NCI-H2196 (cell line): Measurements from ENCODE around the gene ELAC1.
A peak's percentile ranks its signal among the peaks of the same experiment; 100 is the strongest.
"Not testable (repeated sequence)": the region's sequence is repeated elsewhere in the genome, so short reads cannot be mapped to it uniquely, and the experiment has no call there.

ENCODE experiments used
- DNase-seq: peaks from one replicate; lab custom pipeline; 2025; ENCODE audit not compliant: unreplicated experiment; lab: John Stamatoyannopoulos, UW

The ELAC1 gene, protein sequence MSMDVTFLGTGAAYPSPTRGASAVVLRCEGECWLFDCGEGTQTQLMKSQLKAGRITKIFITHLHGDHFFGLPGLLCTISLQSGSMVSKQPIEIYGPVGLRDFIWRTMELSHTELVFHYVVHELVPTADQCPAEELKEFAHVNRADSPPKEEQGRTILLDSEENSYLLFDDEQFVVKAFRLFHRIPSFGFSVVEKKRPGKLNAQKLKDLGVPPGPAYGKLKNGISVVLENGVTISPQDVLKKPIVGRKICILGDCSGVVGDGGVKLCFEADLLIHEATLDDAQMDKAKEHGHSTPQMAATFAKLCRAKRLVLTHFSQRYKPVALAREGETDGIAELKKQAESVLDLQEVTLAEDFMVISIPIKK

DNA sequence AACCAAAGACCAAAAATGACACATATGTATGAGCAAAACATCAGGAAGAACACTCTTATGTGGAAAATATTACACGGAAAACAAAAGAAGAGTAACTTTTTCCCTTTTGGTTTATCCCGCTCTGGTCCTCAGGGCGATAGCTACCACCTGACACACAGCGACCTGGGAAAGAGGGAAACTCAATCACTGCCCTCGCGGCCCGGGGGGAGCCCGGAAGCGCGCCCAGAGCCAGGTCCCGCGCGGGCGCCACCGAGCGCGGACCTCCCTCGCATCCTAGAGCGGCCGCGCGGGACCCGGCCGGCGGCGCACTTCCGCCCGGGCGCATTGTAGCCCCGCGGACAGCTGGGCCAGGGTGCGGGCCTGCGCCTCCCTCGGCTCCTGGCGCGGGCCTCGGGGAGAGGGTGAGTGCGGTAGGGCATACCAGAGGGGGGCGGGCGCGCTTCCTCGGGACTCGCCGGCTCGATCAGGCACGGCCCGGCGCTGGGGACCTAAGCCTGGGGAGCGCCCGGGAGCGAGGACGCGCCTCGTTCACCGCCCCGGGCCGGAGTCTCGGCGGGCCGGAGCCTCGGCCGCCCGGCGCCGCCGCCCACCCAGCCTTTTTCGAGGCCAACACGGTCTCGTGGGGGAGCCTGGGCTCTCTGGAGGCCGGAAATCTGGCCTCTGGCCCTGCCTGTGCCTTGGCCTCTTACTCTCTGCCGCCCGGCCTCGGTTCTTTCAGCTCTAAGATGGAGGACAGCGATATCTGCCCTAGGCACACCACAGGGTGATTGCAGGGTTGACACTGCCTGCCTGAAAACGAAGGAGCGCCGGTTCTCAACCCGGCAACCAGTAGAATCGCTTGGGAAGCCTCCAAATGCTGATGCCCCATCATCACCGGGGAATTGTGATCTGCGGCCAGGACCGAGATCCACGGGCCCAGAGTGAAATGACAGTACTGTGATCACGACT is at the start of gene ELAC1:
ELAC1 (plus strand) TSS at position 327 of the 948 bp plus-strand sequence. CDS start 6,365 bp downstream, outside the sequence.
- DNase-seq: peak; percentile 91

DNA sequence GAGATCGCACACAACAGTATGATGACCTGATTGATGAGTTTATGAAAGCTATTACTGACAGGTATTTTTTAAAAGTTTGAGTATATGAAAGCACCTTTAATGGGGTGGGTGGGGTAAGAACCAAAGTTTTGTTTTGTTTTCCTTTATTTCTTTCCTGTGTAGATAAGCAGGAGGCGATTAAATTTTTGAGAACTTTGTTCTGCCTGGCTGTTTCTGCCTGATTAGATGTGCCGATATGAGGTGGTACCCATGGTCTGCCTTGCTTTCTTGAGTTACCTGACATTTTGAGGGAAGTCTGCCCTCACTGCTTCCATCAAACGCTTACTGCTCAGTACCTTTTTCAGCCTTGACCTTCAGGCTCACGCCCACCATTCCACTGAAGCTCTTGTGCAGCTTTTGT is 49.7 kb upstream of the ELAC1 start:
- no peak for DNase-seq

DNA sequence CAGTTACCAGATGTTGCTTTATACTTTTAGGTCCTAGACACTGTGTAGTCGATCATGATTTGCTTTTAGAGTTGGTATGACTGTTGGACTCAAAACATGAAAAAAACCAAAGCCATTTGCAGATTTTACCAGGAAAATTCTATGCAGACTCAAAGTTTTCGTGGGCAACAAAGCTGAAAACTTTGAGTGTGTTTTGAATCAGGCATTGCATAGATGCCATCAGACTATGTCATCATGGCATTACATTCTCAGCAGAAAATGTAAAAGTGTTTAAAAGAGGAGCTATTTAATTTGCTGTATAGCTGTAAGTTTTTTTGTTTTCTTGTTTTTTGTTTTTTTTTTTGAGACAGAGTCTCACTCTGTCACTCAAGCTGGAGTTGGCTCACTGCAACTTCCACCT is 43.5 kb upstream of the ELAC1 start:
- DNase-seq: no peak

DNA sequence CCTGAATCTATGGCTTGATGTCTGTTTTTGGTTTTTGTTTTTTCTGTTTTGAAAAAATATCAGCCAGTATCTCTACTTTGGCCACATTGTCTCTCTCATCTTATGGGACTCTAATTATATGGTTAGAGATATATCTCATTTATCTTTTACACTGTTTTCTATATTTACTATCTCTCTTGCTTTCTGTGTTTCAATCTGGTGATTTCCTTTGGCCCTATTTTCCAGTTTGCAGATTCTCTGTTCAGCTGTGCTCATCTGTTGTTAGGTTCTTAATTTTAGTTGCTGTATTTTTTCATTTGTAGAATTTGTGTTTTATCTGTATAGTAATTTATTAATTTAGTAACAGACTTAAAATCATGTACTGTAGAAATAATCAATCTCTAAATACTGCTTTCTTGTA is 41.3 kb upstream of the ELAC1 start:
- no peak for DNase-seq

DNA sequence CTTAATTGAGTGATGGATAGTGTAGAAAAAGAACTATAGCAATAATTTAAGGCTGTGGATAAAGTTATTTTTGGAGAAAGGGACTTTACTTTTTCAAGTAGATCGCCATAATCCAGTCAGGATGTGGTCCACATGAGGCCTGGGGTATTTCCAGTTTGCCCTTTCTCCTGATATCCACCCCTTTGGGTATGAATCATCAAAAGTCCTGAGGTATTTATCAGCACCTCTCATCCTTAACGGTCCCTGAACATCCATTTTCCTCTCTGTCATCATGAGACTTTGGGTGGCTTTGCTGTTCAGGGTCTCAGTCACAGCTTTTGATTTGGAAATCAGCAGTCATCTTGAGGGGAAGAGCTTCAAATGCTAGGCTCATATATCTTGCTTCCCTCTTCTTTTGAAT is 39.3 kb upstream of the ELAC1 start:
- no peak for DNase-seq

DNA sequence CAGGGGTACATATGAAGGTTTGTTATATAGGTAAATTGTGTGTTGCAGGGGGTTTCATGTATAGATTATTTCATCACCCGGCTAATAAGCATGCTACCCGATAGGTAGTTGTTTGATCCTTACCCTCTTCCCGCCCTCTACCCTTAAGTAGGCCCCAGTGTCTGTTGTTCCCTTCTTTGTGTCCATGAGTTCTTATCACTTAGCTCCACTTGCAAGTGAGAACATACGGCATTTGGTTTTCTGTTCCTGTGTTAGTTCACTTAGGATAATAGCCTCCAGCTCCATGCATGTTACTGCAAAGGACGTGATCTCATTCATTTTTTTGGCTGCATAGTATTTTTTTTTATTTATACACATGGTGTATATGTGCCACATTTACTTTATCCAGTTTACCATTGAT is 34.2 kb upstream of the ELAC1 start:
- no peak for DNase-seq

DNA sequence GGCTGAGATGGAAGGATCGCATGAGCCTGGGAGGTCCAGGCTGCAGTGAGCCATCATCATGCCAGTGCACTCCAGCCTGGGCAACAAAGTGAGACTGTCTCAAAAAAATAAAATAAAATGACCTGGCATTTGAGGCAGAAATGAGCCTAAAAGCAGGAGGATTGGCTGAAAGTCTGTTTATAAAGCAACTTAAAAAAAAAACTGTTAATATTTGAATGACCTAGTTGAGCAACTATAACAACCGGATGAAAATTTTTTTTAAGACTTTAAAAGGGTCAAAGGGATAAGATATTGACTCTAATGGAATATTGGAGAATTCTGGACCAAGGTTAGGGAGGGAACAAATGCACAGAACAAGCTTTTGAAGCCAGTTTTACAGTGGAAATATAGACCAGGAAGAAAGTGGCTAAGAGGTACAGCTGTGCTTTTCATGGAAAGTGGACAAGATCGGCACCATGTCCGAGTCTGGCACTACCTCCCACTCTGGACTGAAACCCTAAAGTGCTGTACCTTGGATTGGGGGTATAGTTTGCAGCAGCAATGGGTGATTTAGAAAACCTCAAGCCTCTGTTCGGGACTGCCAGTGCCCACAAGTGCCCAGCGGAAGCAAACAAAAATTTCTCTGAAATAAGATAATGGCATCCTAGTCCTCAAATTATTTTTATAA is 33.2 kb upstream of the ELAC1 start:
- DNase-seq: no peak

DNA sequence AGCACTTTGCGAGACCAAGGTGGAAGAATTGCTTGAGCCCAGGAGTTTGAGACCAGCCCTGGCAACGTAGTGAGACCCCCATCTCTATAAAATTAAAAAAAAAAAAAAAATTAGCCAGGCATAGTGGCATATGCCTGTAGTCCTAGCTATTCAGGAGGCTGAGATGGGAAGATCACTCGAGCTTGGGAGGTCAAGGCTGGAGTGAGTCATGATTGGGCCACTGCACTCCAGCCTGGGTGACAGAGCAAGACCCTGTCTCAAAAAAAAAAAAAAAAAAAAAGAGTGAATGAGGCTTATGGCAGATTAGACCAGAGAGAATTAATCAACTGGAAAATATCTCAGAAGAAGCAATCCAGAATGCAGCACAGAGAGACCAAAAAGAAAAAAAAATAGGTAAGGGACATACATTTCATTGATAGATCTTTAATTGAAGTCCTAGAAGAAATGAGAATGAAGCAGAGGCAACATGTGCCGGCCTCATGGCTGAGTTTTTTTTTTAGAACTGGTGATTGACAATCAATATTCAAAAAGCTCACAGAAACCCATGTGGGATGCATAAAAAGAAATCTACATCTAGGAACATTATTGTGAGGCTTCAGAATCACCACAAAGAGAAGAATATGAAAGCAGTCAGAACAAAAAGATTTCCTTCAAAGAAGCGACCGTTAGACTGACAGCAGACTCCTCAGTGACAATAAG is 32.2 kb upstream of the ELAC1 start:
- no peak for DNase-seq

DNA sequence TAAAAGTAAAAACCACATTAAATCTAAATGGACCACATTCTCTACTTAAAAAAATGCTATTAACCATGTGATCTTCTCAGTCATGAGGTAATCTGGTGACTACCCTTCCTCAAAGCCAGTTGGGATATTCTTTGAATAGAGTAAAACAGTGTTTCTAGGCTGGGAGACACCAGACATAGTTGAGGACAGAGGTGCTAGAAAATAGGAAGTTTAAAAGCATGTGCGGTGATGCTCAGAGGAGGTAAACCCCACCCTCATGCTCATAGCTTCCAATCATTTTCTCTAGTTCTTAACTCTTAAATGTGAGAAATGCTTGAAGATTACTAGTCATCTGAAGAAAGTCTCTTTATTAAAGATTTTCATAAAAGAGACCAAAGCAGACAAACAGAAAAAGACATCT is 30.7 kb upstream of the ELAC1 start:
- no peak for DNase-seq

DNA sequence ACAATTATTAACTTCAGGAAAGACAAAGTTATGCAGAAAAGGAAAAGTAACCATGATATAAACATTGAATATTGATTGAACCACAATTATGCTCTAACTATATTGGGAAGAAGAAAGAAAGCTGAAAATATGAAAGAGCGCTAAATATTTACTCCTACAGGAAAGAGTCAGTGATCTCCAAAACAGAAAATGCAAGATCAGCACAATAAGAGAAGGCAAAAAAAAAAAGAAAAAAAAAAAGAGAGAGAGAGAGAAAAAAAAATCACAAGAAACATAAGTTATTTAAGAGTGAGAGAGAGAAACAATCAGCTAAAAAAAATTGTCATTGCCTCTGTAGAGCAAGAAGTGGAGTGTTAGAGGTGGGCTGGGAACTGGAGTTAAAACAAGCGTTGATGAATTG is 28.9 kb upstream of the ELAC1 start:
- DNase-seq: no peak

DNA sequence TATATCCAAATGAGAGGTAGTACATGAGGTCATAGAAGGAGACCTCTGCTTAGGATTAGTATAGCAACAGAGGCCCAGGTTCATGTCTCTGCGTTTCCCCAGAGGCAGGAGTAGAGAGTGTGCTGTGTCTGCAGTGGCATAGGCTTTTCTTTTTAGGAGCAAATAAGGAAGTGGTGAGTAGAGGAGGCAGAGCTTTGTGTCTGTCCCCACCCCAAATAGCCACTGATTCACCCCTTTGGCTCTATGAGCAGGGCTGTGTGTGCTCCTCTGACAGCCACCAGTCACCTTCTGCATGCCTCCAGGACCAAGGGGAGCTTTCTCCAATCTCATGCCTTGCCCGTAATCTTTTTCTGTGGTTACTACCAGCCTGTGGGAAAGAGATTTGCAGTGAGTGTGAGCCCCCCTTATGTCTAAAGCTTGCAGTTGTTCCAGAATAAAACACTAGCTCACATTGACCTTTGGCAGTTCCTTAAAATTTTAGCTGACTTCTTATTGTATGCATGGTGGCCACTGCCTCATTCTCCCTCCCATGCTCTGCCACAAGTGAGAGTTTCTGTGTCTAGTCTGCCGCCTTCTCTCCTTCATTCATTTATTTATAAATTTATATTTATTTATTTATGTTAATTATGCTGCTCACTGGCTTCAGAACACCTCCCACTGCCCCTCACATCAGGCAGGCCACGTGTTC is 23.5 kb upstream of the ELAC1 start:
- DNase-seq: no peak

DNA sequence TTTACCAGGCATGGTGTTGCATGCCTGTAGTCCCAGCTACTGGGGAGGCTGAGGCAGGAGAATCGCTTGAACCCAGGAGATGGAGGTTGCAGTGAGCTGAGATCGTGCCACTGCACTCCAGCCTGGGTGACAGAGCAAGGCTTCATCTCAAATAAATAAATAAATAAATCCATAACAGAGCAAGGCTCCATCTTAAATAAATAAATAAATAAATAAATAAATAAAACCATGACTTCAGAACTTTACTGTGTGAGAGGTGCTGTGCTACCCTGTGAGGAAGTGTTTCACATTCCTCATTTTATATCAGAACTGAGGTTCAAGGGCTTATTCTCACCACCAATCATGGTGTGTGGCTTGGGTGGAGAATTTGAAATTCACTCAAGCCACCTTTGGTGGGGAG is 21.9 kb upstream of the ELAC1 start:
- not testable (repeated sequence) for DNase-seq

DNA sequence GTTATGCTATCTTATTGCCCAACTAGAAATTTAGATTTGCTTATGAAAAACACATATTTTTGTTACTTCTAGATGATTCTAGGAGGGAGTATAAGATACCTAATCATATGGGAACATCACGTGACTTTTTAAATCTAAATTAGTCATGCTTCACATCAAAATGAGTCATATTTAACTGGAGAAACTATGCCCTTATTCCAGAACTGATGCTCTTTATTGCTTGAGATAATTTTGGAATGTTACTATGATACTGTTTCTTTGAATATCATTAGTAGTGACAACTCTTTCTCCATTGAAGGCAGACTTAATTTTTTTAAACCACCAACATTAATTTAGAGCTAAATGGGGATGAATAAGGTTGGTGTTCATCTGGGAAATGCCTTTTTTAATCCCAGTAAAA is 19.9 kb upstream of the ELAC1 start:
- no peak for DNase-seq

DNA sequence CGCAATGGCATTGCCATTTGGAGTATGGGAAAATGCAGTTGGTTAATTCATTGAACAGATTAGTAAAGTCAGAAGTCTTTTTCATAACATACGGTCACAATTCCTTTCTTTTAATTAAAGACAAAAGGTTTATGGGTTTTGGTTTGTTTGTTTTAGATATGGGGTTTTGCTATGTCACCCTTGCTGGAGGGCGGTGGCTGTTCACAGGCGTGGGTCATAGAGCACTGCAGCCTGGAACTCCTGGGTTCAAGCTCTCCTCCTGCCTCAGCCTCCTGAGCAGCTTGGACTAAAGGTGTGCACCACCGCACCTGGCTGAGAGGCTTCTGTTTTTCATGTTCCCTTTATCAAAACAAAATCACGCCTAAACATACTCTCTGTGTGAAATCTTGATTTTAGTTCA is 18.7 kb upstream of the ELAC1 start:
- DNase-seq: no peak

DNA sequence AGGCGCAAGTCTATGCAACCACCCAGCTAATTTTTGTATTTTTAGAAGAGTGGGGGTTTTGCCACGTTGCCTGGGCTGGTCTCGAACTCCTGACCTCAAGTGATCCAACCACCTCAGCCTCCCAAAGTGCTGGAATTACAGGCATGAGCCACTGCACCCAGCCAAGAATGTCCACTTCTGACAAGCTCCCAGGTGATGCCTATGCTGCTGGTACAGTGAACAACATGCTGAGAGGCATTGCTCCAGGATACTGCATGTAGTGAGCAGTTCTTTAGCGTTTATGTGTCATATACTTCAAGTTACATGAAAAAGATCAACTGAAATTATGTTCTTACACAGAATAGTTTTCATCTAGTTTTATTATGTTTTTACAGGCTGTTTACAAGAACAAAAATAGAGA is 17.2 kb upstream of the ELAC1 start:
- DNase-seq: no peak

DNA sequence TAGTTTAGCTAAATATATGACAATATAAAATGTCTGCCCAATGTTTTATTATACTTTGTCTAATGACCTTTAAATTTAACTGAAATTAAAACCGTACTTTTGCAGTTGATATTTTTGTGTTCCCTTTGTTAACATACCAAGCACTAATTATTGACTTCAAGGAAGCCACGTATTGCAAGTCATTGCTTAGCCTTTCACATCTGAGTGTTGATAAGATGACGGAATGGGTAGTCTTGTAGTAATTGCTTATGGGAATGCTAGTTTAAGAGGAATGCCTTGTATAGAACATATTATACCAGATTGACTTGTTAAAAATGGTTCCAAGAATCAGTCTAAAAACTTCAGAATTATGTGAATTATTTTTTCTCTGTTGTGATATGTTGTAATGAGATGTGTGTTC is 14.0 kb upstream of the ELAC1 start:
- DNase-seq: no peak

DNA sequence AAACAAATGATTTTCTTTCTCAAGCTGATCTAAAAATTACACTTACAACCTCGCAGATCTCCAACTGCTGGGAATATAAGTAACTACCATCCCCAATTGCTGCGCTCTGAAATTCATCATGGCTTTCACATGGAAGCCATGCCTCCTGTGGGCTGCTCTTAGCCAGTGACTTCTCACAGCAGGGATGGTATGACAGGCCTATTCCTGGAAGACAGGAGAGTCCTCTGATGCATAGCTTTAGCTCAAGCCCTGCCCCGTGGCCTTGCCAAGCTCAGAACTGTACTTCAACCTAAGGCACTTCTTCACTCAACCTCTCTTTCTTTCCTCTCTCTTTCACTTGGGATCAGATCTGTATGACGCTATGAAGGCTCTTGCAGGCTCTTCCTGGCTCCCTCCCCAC is 12.6 kb upstream of the ELAC1 start:
- no peak for DNase-seq

DNA sequence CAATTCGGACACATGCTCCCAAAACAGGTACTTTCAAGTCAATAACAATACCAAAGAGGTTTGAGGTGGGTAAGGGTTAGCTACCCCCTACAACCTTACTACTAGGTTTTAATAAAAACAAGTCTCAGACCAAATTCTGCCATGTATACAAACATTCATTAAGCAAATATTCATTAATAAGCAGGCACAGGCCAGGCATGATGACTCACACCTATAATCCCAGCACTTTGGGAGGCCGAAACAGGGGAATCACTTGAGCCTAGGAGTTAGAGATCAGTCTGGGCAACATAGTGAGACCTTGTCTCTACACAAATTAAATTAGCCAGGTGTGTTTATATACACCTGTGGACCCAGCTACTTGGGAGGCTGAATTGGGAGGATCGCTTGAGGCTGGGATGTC is 11.7 kb upstream of the ELAC1 start:
- DNase-seq: no peak

DNA sequence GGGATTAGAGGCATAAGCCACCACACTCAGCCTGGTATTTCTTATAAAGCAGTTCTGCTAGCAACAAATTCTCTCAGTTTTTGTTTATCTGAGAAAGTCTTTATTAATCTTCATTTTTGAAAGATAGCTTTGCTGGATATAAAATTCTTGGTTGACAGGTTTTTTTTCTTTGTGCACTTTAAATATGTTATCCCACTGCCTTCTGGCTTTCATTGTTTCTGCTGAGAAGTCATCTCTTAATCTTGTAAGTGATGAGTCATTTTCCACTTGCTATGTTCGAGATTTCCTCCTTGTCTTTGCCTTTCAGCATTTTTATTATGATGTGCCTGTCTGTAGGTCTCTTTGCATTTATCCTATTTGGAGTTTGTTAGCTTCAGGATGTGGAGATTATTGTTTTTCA is 5.9 kb upstream of the ELAC1 start:
- DNase-seq: no peak

DNA sequence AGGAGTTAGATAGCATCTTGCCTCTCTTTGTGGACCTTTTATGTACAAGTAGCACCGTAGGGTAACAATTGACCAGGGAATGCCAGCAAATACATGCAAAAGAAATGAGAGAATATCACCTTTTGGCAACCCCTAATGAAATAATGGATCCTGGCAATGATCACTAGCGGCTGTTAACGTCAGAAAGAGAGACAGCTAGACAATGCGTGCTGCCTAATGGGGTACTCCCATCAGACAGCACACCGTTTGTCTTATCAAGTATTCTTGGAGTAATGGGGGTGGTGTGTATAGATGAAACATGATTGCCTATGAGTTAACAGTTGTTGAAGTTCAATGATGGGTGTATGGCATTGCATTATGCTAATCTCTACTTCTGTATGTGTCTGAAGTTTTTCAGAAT is 1.6 kb downstream of the ELAC1 start:
- DNase-seq: no peak

DNA sequence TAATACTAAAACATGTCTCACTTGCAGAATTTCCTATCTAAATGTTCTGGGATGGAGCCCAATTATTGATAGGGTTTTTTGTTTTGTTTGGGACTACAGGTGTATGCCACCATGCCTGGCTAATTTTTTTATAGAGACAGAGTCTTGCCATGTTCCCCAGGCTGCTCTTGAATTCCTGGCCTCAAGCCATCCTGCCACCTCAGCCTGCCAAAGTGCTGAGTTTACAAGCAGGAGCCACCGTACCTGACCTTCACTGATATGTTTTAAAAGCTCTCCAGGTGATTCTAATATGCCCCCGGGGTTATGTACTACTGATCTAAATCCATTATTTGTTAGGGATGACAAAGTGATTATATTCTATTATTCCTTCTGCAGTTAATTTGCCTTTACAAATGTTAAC is 2.2 kb downstream of the ELAC1 start:
- peak; percentile 50 for DNase-seq
